OCI-LY3 (cell line): ENCODE measurements around the gene CGB5.
A peak's percentile ranks its signal among the peaks of the same experiment; 100 is the strongest.

Source experiments
- H2AFZ ChIP-seq: fragments of 200-600, 300-600 bp; shearing (Covaris generic); 2 replicates; pipeline ENCODE4 v1.6.0; 2014; ENCODE audit warnings: antibody characterized with exemption, low read depth, low read length
- H3K27ac ChIP-seq: fragments of 200-600, 300-600 bp; sonication (generic); 2 replicates; pipeline ENCODE4 v1.5.1; 2014; ENCODE audit warnings: mild to moderate bottlenecking, low read length, moderate library complexity, mixed read lengths
- H3K27me3 ChIP-seq: fragments of 200-600, 300-600 bp; sonication (generic); 2 replicates; pipeline ENCODE4 v1.6.1; 2014; ENCODE audit warnings: low read depth, low read length, mixed read lengths
- H3K36me3 ChIP-seq: fragments of 200-600, 300-600 bp; sonication (generic); replicated peaks from 2 replicates; pipeline ENCODE3; 2014; ENCODE audit warnings: low read depth, low read length, mixed read lengths
- H3K4me1 ChIP-seq: fragments of 300-600, 200-600 bp; sonication (generic); 2 replicates; pipeline ENCODE4 v1.6.1; 2014; ENCODE audit warnings: low read length, mixed read lengths
- H3K4me2 ChIP-seq: fragments of 200-600, 300-600 bp; sonication (generic); 2 replicates; pipeline ENCODE4 v1.6.1; 2014; ENCODE audit warnings: low read length, mixed read lengths
- H3K4me3 ChIP-seq: fragments of 300-600, 200-600 bp; sonication (generic); 2 replicates; pipeline ENCODE4 v1.5.1; 2014; ENCODE audit warnings: antibody characterized with exemption, mild to moderate bottlenecking, low read length, moderate library complexity
- H3K79me2 ChIP-seq: fragments of 300-600, 200-600 bp; shearing (Covaris generic); 2 replicates; pipeline ENCODE4 v1.6.1; 2014; ENCODE audit warnings: mild to moderate bottlenecking, low read length, mixed read lengths
- H3K9ac ChIP-seq: fragments of 300-600, 200-600 bp; shearing (Covaris generic); 2 replicates; pipeline ENCODE4 v1.6.0; 2014; ENCODE audit warnings: mild to moderate bottlenecking, low read length, moderate library complexity
- H3K9me3 ChIP-seq: fragments of 200-600, 300-600 bp; shearing (Covaris generic); 2 replicates; pipeline ENCODE4 v1.6.1; 2014; ENCODE audit warnings: low read length, mixed read lengths; ENCODE audit not compliant: insufficient read depth
- H4K20me1 ChIP-seq: fragments of 200-600, 300-600 bp; sonication (generic); 2 replicates; pipeline ENCODE4 v1.6.1; 2016; ENCODE audit warnings: low read length, mixed read lengths; ENCODE audit not compliant: insufficient read depth
- CTCF ChIP-seq: fragments of 200-600, 300-600 bp; sonication (generic); IDR thresholded peaks from 2 replicates; pipeline ENCODE4 v1.5.1; 2014; ENCODE audit warnings: antibody characterized with exemption, low read length, low read depth
- EZH2phosphoT487 ChIP-seq: fragments of 200-600 bp; shearing (Covaris generic); IDR thresholded peaks from 2 replicates; pipeline ENCODE4 v1.6.1; 2018; ENCODE audit warnings: antibody characterized with exemption, mixed run types, low read depth

The CGB5 gene

GRCh38 chr19:49080392-49080791 is 36.7 kb downstream of the CGB5 start:
- Histone ChIP-seq H3K27me3 (no peaks in the 10 kb centered on the region), H3K4me1 (no peaks in the 10 kb centered on the region), H3K4me2 (no peak overlapping the region), H3K9ac (no peak overlapping the region), H4K20me1 (no peaks in the 10 kb centered on the region), H3K36me3 (no peaks in the 10 kb centered on the region), H3K79me2 (peaks cover 2% of the 10 kb centered on the region), H2AFZ (no peak overlapping the region), H3K27ac (no peak overlapping the region), H3K4me3 (no peak overlapping the region), H3K9me3 (no peaks in the 10 kb centered on the region)
- TF ChIP-seq EZH2phosphoT487 (no peak), CTCF (no peak)

- Histone ChIP-seq H3K27me3 (no peaks in the 10 kb centered on the region), H3K4me3 (no peak overlapping the region), H3K4me2 (no peak overlapping the region), H3K27ac (no peak overlapping the region), H3K79me2 (peaks cover 11% of the 10 kb centered on the region), H3K36me3 (peaks cover 6% of the 10 kb centered on the region), H3K9me3 (no peaks in the 10 kb centered on the region), H3K9ac (no peak overlapping the region), H2AFZ (no peak overlapping the region), H4K20me1 (peaks cover 7% of the 10 kb centered on the region), H3K4me1 (peaks cover 2% of the 10 kb centered on the region)
- no peak for TF ChIP-seq CTCF
- TF ChIP-seq EZH2phosphoT487, result no peak
Measured at GRCh38 chr19:49081273-49081672, 37.6 kb downstream of the CGB5 start.

GRCh38 chr19:49084206-49085019 is 40.8 kb downstream of the CGB5 start:
- H3K4me2 ChIP-seq, result peak overlapping the region; percentile 90
- peak overlapping the region; percentile 60 for H3K27ac ChIP-seq
- peaks cover 42% of the 10 kb centered on the region for H3K79me2 ChIP-seq
- H3K9me3 ChIP-seq, result no peaks in the 10 kb centered on the region
- peaks cover 28% of the 10 kb centered on the region for H3K36me3 ChIP-seq
- peaks cover 34% of the 10 kb centered on the region for H4K20me1 ChIP-seq
- peak overlapping the region; percentile 92 for H3K9ac ChIP-seq
- TF ChIP-seq CTCF, result no peak
- TF ChIP-seq EZH2phosphoT487, result no peak
- H3K4me3 ChIP-seq, result peak overlapping the region; percentile 92
- no peaks in the 10 kb centered on the region for H3K27me3 ChIP-seq
- peaks cover 14% of the 10 kb centered on the region for H3K4me1 ChIP-seq
- H2AFZ ChIP-seq, result peak overlapping the region; percentile 92

GRCh38 chr19:49085020-49085867 is 41.6 kb downstream of the CGB5 start, which contains the start of gene SNRNP70:
TSS of gene SNRNP70 (plus strand) at chr19:49085451. CDS start at chr19:49086415, 964 bp downstream.
- Histone ChIP-seq H3K27me3 (no peaks in the 10 kb centered on the region), H3K4me1 (peaks cover 14% of the 10 kb centered on the region), H3K9ac (peak within 1 kb of the TSS; percentile 92), H3K79me2 (peaks cover 50% of the 10 kb centered on the region), H4K20me1 (peaks cover 36% of the 10 kb centered on the region), H3K36me3 (peaks cover 33% of the 10 kb centered on the region), H3K4me3 (peak within 1 kb of the TSS; percentile 92), H3K9me3 (no peaks in the 10 kb centered on the region), H3K27ac (peak within 1 kb of the TSS; percentile 60), H2AFZ (peak within 1 kb of the TSS; percentile 92), H3K4me2 (peak within 1 kb of the TSS; percentile 95)
- TF ChIP-seq CTCF (no peak), EZH2phosphoT487 (no peak)
